ENCODE data around the gene WWC1.
"Not testable (repeated sequence)": the region's sequence is repeated elsewhere in the genome, so short reads cannot be mapped to it uniquely, and the experiment has no call there.

The WWC1 gene

DNA sequence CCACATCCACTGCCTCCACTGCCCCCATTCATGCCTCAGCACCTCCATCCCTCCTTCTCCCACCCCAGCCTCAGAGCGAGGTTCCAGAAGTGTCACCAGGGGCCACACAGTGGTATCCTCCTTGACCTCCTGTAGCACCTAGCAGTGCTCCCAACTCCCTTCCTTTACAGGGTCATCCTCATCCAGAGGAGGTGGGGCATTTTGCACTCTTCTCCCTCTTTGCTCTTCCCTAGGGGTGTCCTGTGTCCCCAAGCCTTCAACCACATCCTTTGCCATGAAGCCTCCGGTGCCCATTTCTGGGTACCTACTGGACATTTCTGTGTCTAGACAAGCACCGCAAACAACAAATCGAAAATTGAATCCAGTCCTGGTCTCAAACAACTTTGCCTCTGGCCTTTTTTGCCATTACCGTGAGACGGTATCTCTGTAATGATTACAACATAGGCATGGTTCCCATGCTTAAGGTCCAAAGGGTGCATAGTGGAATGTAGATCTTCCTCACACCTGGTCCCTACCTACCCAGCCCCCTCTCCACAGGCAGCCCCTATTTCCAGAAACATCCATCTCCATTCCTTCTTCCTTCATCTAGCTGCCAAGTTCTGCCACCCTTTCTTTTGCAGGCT, 17.6 kb downstream of the WWC1 start:
- DNase-seq (ENCODE audit: low read depth): no peak

DNA sequence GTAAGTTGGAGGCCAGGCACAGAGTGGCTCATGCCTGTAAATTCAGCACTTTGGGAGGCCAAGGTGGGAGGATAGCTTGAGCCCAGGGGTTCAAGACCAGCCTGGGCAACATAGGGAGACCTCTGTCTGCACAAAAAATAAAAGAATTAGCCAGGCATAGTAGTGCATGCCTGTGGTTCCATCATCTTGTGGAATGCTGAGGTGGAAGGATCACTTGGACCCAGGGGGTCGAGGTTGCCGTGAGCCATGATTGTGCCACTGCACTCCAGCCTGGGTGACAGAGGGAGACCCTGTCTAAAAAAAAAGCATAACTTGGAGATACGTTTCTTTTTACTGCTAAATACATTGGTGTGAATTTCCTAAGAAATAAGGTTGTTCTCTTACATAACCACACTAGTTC, 19.1 kb downstream of the WWC1 start:
- DNase-seq (ENCODE audit: low read depth): not testable (repeated sequence)

DNA sequence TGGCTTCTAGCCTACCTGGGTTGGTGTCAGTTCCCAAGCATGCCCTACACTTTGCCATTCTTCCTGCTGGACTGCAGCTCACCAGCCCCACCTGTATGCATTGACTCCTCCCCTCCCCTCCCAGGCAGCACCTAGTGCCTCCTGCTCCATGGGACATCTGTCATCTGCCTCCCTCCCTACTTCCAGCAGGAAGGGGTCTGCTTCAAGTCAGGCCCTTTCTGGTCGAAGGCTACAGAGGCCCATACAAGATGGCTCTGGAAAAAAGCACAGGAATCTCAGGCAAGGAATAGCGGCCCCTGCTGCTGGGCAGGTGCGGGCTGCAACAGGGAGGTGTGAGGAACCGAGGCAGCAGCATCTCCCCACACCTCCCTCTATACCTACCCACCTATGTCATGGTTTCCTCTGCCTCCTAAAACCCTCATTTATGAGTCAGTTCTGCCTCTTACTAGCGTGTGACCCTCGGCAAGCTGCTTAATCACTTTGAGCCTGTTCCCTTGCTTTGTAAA, 19.7 kb downstream of the WWC1 start:
- no peak for DNase-seq (ENCODE audit: low read depth)

DNA sequence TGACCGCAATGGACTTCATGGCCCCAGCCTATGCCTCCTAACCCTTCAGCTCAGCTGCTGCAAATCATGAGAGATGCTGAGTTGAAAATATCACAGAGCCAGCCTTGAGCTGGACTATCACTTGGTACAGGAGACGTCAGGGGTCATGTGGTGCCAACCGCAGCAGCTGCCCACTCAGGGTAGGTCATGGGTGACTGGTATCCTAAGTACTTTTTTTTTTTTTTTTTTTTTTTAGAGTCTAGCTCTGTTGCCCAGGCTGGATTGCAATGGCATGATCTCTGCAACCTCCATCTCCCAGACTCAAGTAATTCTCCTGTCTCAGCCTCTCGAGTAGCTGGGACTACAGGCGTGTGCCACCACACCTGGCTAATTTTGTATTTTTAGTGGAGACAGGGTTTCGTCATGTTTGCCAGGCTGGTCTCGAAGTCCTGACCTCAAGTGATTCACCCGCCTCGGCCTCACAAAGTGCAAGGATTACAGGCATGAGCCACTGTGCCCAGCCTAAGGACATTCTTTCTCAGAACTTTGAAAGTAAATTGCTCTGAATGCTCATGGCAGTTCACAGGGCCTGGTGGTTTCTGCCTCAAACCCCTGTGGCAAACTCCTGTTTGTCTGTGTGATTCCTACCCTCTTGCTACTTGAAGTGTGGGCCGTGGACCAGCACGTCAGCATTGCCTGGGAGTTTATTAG, 21.3 kb downstream of the WWC1 start:
- DNase-seq (ENCODE audit: low read depth): no peak

DNA sequence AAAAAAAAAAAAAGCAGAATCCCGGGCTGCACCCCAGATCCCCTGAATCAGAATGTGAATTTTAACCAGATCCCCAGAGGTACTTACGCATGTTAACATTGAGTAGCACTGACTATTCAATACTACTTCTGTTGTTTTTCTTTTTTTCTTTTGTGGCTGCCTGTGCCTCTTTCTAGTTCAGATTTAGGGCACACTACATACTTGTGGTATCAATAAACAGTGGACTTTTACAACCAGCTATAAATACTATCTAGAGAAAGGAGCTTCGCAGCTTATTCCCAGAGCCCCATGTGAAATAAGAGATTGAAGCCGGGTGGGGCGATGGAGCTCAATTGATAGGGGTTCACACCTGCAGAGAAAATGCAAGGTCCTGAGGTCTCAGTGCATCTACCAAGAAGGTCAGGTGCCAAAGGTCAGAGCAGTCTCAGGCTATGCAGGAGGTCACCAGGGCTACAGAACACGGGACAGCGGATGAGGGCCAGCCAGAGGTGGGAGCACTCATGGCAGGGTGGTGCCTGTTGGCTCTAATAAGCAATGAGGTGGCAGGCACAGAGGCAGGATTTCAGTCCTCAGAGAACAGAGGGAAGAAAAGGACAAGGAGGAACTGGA, 22.3 kb downstream of the WWC1 start:
- DNase-seq (ENCODE audit: low read depth): no peak

DNA sequence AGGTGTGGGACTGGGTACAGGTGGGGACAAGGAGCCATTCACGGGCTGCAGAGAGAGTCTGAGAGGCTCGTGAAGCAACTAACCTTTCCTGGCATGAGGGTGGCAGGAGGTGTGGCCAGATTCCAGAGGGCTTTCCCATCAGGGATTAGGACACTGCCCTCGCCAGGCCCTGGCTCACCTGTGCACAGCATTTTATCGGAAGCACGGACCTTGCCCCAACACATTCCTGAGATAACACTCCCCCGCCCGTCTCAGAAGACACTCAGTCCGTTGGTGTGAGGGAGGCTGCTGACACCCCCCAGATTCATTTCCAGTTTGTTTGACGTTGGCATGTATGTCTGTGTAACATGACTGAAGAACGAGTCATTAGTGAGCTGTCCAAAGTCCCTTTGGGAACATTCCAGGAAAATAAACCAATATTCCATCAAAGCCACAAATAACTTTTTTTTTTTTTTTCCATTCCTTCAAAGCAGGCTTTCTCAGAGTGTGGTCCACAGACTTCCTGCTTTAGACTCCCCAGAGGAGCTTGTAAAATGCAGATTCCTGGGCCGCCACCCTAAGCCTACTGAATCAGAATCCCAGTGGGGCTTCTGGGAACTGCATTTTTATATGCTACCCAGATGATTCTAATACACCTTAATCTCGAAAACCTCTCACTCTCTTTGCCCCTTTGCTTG, 23.4 kb downstream of the WWC1 start:
- DNase-seq (ENCODE audit: low read depth): no peak

DNA sequence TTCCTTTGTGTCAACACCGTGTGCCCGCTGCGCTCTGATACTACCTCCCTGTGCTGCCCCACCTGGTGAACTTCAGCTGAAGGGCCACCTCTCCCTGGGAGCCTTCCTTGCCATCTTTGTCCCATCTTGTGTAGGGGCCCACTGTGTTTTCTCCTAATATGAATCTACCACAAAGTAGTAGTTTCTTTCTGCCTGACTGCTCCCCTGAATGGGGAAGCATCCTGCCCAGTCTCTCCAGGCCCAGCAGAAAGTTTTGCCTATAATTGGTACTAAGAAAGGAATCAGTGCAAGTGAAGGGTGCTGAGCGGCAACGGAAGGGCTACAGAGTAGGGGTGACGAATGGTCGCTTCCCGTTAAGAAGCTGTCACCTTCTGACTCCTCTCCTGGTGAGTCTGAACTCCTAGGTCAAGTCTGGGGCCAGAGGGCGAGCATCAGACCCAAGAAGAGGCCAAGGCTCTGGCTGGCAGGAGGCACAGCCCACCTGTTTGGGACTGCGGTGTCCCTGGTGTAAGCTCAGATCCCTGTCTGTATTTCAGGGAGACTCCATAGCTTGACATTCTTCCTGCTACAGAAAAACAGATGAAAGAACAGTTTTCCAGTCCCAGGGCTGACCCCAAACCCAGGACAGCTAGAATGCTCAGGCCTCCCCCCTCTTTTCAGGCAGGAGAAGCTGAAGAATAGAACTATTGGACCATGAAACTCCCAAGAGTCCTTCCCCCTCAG, 24.1 kb downstream of the WWC1 start:
- no peak for DNase-seq (ENCODE audit: low read depth)

DNA sequence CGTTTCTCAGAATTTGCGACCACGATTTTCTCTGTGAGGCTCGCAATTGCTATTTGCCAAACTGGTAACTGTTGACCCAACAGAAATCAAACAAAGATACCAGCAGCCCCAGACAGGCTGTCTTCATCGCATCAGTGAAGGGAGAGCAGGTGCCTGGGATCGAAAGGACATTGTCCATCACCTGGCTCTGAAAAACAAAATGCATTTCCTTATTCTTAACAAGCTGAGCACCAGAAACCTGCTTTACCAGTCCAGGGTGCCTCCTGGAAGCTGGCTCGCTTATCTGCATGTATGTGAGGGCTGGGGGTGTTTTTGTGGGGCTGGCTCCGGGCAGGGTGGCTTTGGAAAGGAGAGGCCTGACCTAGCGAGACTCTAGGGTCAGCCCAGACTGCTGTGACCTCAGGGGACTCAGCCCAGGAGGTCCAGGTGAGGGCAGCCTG, 24.7 kb downstream of the WWC1 start:
- DNase-seq (ENCODE audit: low read depth): no peak

DNA sequence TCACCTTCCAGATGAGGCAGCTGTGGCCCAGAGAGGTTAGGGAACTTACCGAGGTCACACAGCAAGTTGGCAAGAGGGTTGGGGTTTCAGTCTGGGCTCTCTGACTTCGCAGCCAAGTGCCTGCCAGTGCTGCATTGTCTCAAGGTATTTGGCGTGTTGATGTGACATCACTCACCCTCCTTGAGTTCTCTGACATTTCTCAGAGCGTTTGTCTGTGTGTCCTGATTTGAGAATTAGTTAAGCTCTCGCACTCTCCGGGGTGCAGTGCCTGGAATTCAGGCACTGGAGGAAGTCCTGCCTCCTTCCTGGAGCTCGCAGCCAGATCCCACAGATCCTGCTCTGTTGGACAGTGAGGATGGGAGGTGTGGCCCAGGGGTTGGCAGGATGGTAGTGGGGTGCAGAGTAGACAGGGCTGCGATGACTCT, 25.7 kb downstream of the WWC1 start:
- DNase-seq (ENCODE audit: low read depth): no peak

DNA sequence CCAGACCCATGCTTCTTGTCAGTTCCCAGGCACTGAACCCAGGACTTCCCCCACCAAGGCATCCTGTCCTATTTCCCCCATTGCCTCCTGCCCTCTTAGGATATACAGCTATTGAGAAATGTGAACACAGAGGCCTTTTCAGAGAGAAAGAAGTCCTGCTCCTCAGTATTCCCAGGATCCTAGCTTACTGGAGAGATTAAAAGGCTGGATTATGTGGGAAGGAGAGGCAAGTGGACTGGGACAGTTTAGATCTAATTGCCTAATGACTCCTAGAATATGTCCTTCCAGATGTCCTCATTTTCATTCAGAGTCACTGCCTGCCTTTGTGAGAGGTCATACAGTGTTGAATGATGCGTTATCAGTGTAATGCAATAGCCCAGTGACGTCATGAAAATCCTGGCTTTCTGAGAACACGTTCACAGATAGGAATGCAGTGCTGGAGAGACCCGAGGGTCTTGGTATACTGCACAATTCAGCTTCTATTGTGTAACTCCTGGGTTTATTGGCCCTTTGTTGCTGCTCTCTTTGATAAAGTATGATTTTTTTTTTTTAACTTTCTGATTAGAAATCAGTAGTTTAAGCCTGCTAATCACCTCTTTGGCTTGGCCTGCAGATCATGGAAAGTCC, 26.2 kb downstream of the WWC1 start:
- no peak for DNase-seq (ENCODE audit: low read depth)

DNA sequence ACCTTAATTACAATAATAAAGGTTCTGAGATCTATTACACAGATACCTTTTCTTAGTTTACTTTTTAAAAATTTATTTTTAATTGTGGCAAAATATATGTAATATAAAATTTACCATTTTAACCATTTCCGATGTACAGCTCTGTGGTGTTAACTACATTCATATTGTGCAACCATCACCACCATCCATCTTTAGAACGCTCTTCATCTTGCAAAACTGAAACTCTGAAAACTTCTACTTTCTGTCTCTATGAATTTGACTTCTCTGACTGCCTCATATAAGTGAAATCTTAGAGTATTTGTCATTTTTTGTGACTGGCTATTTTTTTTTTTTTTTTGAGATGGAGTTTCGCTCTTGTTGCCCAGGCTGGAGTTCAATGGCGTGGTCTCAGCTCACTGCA, 26.8 kb downstream of the WWC1 start:
- DNase-seq (ENCODE audit: low read depth): no peak

DNA sequence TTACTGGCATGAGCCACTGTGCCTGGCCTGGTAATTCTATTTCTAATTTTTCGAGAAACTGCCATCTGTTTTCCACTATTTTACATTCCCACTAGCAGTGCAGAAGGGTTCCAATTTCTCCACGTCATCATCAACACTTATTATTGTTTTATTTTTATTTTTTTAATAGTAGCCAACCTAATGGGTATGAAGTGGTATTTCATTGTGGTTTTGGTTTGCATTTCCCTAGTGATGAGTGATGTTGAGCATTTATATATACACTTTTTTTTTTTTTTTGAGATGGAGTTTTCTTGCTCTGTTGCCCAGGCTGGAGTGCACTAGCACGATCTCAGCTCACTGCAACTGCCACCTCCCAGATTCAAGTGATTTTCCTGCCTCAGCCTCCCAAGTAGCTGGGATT, 28.3 kb downstream of the WWC1 start:
- no peak for DNase-seq (ENCODE audit: low read depth)

DNA sequence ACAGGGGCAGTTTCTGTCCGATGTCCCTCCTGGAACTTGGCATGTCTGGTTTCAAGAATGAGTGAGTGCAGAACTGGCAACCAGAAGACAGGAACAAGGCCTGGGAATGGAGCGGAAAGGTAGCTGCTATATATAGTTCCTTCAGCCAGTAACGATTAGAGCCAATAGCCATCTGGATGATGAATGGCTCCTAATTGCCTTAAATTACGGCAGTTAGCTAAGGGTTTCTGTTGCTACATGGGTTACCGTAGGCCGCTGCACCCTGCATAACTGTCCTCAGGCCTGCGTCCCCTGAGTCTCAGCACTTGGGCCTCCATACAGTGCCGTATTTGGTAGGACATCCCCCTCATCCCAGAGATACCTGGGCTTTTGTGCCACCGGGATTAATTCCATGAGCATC, 29.4 kb downstream of the WWC1 start:
- DNase-seq (ENCODE audit: low read depth): no peak

DNA sequence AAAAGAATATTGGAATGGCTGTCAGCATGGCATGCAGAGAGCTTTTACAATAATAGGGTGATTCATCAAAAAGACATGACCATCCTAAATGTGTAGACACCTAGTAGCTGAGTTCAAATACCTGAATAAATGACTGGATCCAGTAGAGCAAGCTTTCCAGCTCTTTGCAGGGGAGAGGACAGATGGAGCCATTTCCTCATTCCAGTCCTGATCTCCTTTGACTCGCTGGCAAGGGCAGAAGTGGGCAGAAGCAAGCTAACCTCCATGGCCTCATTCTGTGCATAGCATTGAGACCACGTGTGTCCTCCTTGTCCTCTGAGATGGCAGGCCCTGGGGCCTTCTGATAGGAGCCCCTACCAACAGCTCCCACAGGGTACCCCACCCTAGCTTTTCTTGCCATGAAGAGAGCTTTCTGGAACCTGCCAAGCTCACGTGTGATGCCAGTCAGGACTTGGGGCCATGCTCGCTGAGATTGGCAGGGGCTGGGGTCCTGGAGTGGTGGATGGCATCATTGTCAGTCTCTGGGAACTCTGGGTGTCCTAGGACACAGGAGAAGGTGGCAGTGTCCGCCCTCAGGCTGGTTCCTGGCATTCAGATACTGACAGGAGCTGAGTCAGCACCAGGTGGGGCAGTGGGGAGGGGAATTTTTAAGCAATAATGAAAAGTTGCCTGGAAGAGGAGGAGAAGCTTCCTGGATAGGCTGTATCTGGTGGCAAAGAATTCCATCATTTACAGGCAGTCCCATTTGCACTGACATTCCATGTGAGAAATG, 33.6 kb downstream of the WWC1 start:
- DNase-seq (ENCODE audit: low read depth): no peak

DNA sequence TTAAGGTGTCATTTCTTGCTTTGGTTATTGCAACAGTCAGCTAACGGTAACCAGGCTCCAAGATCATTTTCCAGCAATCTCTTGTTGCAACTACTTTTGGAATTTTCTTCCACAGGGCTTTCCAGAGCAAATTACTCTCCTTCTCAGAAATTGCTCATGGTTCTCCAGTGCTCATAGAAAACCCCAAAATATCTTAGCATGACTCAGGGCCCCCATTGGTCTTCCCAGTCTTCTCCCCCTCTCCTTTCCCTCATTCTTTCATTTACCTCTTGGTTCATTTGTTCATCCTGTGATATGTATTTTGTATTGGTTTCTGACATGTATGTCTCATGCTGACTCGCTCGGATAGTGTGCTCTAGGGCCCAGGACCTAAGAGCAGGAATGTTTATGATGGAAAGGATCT, 35.6 kb downstream of the WWC1 start:
- no peak for DNase-seq (ENCODE audit: low read depth)

DNA sequence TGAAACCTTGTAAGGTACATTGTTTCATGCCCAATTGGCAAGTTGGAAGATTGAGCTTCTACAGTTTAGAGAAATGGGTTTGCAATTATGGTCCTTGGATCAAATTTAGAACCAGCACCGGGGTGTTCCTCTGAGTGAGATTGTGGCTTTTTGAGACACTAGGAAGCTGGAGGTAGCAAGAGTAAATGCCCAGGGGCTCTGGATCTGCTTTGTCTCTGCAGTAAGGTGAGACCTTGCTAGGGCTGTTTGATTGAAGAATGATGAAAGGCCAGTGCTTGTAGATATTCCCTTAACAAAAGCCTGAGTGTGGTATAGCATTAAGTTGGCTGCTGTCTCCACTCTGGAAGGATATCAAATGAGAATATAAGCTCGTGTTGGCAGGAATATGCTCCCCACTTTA, 36.0 kb downstream of the WWC1 start:
- DNase-seq (ENCODE audit: low read depth): no peak

DNA sequence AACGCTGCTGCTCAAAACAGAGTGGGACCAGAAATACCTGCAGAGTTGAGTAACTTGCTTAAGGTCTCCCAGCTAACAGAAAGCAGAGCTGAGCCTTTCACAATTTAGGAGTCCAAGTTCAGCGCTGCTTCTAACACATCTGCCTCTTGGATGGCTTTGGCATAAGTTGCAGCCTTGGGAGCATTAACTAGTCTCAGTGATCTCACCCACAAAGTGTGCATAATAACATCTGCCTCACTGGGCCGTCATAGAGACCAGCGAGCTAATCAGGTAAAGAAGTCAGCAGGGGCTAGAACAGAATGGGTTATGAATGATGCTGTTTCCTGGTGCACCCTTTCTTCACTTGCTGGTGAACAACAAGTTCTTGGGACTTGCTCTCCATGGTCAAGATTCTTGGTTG, 36.5 kb downstream of the WWC1 start:
- no peak for DNase-seq (ENCODE audit: low read depth)

DNA sequence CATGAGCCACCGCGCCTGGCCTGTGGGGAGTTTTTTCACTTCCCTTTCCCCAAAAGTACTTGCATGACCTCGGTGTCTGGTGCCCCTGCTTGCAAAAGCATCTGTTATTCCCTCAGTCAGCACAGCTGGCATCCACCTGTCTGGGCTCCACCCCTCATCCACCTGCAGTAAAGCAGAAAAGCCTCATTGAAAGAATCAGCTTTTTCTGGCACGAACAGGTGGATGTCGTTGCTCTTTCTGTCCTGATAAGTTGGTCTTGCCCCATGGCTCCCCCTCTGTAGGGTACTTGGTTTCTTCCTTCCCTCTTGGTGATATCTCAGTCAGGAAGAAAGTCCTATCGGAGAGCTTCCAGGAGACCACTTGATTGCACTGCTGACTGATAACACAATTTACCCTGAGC, 37.4 kb downstream of the WWC1 start:
- DNase-seq (ENCODE audit: low read depth): no peak

DNA sequence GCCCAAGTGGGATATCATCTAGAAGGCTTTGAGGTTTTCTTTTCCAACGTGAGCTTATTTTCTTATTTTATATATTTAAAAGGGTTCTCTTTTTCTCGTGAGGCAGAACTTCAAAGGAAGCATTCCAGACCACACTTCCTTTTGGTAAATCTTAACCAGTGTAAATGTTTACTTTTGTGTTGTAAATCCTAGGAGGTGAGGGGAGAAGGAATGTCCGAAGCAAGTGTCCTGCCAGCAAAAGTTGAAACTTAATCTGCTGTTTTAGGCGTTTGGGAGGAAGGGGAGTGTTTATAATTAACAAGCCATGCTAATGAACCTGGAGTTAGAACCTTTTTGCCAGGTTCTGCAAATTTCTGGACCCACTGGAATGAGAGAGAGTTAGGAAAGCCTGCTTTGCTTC, 37.9 kb downstream of the WWC1 start:
- no peak for DNase-seq (ENCODE audit: low read depth)

DNA sequence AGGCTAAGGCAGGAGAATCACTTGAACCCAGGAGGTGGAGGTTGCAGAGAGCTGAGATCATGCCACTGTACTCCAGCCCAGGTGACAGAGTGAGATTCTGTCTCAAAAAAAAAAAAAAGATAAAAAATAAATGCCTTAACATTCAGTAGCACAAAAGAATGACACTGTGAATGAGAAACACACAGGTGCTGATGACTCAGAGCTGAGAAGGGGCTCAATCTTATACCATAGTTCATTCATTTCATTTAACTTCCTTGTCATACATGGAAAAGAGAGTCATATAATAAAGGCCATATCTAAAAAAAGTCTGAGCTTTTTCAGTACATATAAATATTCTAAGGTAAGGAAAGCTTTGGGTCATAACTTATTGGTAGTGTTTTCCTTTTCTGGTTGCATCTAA, 40.6 kb downstream of the WWC1 start:
- DNase-seq (ENCODE audit: low read depth): no peak

DNA sequence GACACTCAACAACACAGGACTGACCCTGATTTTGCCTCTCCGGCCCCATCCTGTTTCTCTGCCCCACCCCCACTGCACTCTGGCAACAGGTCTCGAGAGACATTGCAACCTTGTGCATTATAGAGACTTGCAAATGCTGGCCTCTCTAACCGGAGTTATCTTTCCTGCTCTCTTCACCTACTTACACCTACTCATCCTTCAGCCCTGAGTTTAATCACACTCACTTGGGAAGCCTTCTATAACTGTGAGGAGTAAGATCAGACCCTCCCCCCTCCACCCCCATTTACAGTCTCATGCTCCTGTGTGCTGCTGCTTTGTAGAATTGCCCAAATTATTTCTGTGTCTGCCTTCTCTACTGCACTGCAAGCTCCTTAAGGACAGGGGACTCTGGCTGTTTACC, 42.8 kb downstream of the WWC1 start:
- no peak for DNase-seq (ENCODE audit: low read depth)
